SK-N-SH (cell line): ENCODE measurements around the gene KLHDC8A. TPM values are rescaled to one million over a fixed set of nuclear protein-coding genes. Genes with fewer than 3 reads are reported as not detected.

ENCODE experiments used
- CTCF ChIA-PET: fragments of 300-600, 350-600 bp; formaldehyde crosslinking; extraction: SDS; loops from one replicate; lab custom pipeline; 2021; lab: Yijun Ruan, JAX
- POLR2A ChIA-PET: fragments of 350-600 bp; sonication (Branson Sonifier 250); formaldehyde crosslinking; extraction: SDS; loops from one replicate; lab custom pipeline; 2020; ENCODE audit warnings: antibody characterized with exemption, inconsistent platforms; lab: Yijun Ruan, JAX
- DNase-seq: peaks from one replicate; pipeline ENCODE4 v3.0.0; 2012
- H2AFZ ChIP-seq: fragments of 200-600 bp; sonication (generic); 2 replicates; pipeline ENCODE4 v1.8.1; 2016; ENCODE audit warnings: antibody characterized with exemption, mild to moderate bottlenecking, low read depth
- H3F3A ChIP-seq: fragments of 200-600 bp; sonication (generic); replicated peaks from 2 replicates; pipeline ENCODE3; 2016; ENCODE audit warnings: antibody characterized with exemption, mild to moderate bottlenecking; ENCODE audit not compliant: insufficient read depth
- H3K27ac ChIP-seq, 2 experiments: fragments of 200-500 bp in 1 of 2; fragments of 200-600 bp in 1 of 2; sonication (Bioruptor generic) in 1 of 2; sonication (generic), shearing (Covaris generic) in 1 of 2; 2 replicates each; pipeline versions ENCODE4 v1.5.1 to v1.6.1; 2014 to 2016; ENCODE audit warnings: low read depth in 2 of 2, inconsistent platforms in 1 of 2, low read length in 1 of 2, mild to moderate bottlenecking in 1 of 2, mixed read lengths in 1 of 2
- H3K27me3 ChIP-seq: fragments of 200-600 bp; sonication (generic), shearing (Covaris generic); 2 replicates; pipeline ENCODE4 v1.6.1; 2016; ENCODE audit warnings: mixed run types; ENCODE audit not compliant: insufficient read depth
- H3K36me3 ChIP-seq, 2 experiments: fragments of 200-500 bp in 1 of 2; fragments of 200-600 bp in 1 of 2; sonication (Bioruptor generic) in 1 of 2; sonication (generic) in 1 of 2; replicated peaks in 1 of 2; 2 replicates each; pipeline versions ENCODE3 to v1.5.1; 2014 to 2016; ENCODE audit warnings: low read length in 1 of 2, mild to moderate bottlenecking in 1 of 2; ENCODE audit not compliant: insufficient read depth in 2 of 2, control insufficient read depth in 1 of 2
- H3K4me1 ChIP-seq, 2 experiments: fragments of 200-500 bp in 1 of 2; fragments of 200-600 bp in 1 of 2; sonication (Bioruptor generic) in 1 of 2; sonication (generic), shearing (Covaris generic) in 1 of 2; 2 replicates each; pipeline versions ENCODE4 v1.5.1 to v1.6.1; 2014 to 2016; ENCODE audit warnings: low read depth in 1 of 2, low read length in 1 of 2, mixed run types in 1 of 2; ENCODE audit not compliant: insufficient read depth in 2 of 2, control insufficient read depth in 1 of 2
- H3K4me2 ChIP-seq: fragments of 200-600 bp; sonication (generic), shearing (Covaris generic); 2 replicates; pipeline ENCODE4 v1.6.1; 2017; ENCODE audit warnings: mixed run types
- H3K4me3 ChIP-seq, 2 experiments: fragments of 200-500 bp in 1 of 2; fragments of 200-600 bp in 1 of 2; sonication (Bioruptor generic) in 1 of 2; sonication (generic), shearing (Covaris generic) in 1 of 2; 2 replicates each; pipeline versions ENCODE4 v1.5.1 to v1.8.1; 2014 to 2016; ENCODE audit warnings: low read depth in 2 of 2, inconsistent platforms in 1 of 2, low read length in 1 of 2, mild to moderate bottlenecking in 1 of 2, mixed read lengths in 1 of 2, moderate library complexity in 1 of 2
- H3K79me2 ChIP-seq: fragments of 200-600 bp; sonication (generic); 2 replicates; pipeline ENCODE4 v1.8.1; 2017; ENCODE audit warnings: mild to moderate bottlenecking; ENCODE audit not compliant: insufficient read depth
- H3K9ac ChIP-seq: fragments of 200-600 bp; sonication (generic); 2 replicates; pipeline ENCODE4 v1.6.1; 2017; ENCODE audit warnings: mixed run types
- H3K9me2 ChIP-seq: fragments of 200-600 bp; sonication (generic); 2 replicates; pipeline ENCODE4 v1.6.1; 2017; ENCODE audit warnings: mixed run types
- H3K9me3 ChIP-seq: fragments of 200-600 bp; sonication (generic); 2 replicates; pipeline ENCODE4 v1.6.1; 2017; ENCODE audit warnings: mixed run types, mild to moderate bottlenecking, moderate library complexity
- H4K20me1 ChIP-seq: fragments of 200-600 bp; sonication (generic); 2 replicates; pipeline ENCODE4 v1.6.1; 2017; ENCODE audit warnings: mild to moderate bottlenecking, mixed run types; ENCODE audit not compliant: insufficient read depth
- CTCF ChIP-seq: fragments of 200-600 bp; sonication (generic); IDR thresholded peaks from 2 replicates; pipeline ENCODE4 v1.6.1; 2017; ENCODE audit warnings: antibody characterized with exemption, mild to moderate bottlenecking, moderate library complexity
- EP300 ChIP-seq, 2 experiments: IDR thresholded peaks; 2 replicates each; pipeline versions ENCODE4 v1.4.0 to v1.6.1; 2012; ENCODE audit warnings: borderline replicate concordance in 1 of 2, low read depth in 1 of 2, low read length in 1 of 2
- FOSL2 ChIP-seq: IDR thresholded peaks from 2 replicates; pipeline ENCODE4 v1.4.0; 2012; ENCODE audit warnings: low read depth, mild to moderate bottlenecking, moderate library complexity, borderline replicate concordance
- FOXJ3 ChIP-seq: sonication (generic); formaldehyde crosslinking; IDR thresholded peaks from 2 replicates; pipeline ENCODE4 v1.5.1; 2020; ENCODE audit warnings: mild to moderate bottlenecking, missing genetic modification reagents
- FOXM1 ChIP-seq: IDR thresholded peaks from 2 replicates; pipeline ENCODE4 v1.4.0; 2012; ENCODE audit warnings: low read depth, mild to moderate bottlenecking
- GABPA ChIP-seq: IDR thresholded peaks from 2 replicates; pipeline ENCODE4 v1.4.0; 2012; ENCODE audit warnings: low read depth, mild to moderate bottlenecking
- GATA2 ChIP-seq: sonication (generic); formaldehyde crosslinking; IDR thresholded peaks from 2 replicates; pipeline ENCODE4 v1.5.0; 2020; ENCODE audit warnings: mild to moderate bottlenecking, missing genetic modification reagents
- MAX ChIP-seq: IDR thresholded peaks from 2 replicates; pipeline ENCODE4 v1.4.0; 2012; ENCODE audit warnings: low read depth
- RAD21 ChIP-seq: IDR thresholded peaks from 2 replicates; pipeline ENCODE4 v1.6.1; 2012; ENCODE audit warnings: mild to moderate bottlenecking, low read length
- RCOR1 ChIP-seq: fragments of 150-350 bp; IDR thresholded peaks from 2 replicates; pipeline ENCODE4 v1.6.1; 2017; ENCODE audit warnings: antibody characterized with exemption, low read length
- RXRA ChIP-seq: IDR thresholded peaks from 2 replicates; pipeline ENCODE4 v1.4.0; 2012; ENCODE audit warnings: low read depth, mild to moderate bottlenecking, borderline replicate concordance
- SIN3A ChIP-seq: IDR thresholded peaks from 2 replicates; pipeline ENCODE4 v1.6.1; 2012; ENCODE audit warnings: low read depth, mild to moderate bottlenecking, low read length, moderate library complexity, borderline replicate concordance
- SMC3 ChIP-seq: IDR thresholded peaks from 2 replicates; pipeline ENCODE4 v1.6.1; 2012; ENCODE audit warnings: low read depth, low read length, improper control_type of control experiment
- TEAD4 ChIP-seq: IDR thresholded peaks from 2 replicates; pipeline ENCODE4 v1.4.0; 2012; ENCODE audit warnings: mild to moderate bottlenecking, borderline replicate concordance; ENCODE audit not compliant: insufficient read depth
- USF2 ChIP-seq: fragments of 150-350 bp; IDR thresholded peaks from 2 replicates; pipeline ENCODE4 v1.6.1; 2017; ENCODE audit warnings: antibody characterized with exemption, low read length, low read depth, borderline replicate concordance
- WGBS: methylation state at CpG from one replicate; pipeline ENCODE4 v1.1.6; 2017; ENCODE audit warnings: low lambda C conversion rate; 5-methylcytosine and 5-hydroxymethylcytosine counted together
- polyA plus RNA-seq, 3 experiments: library from polyadenylated mRNA; depleted of rRNA; stranded (reverse); fragments of >200 nt; gene quantifications; 2 replicates each; pipeline ENCODE4 v1.2.3, GENCODE V29; 2012

The KLHDC8A gene
- polyA plus RNA-seq, 1 of the 3 experiments (the other 2 are of a cell fraction), result 0.02 TPM

GRCh38 chr1:205301842-205302588 lies 54.7 kb downstream of the KLHDC8A start:
- peaks cover 12 to 18% of the 10 kb centered on the region in 2 experiments for H3K36me3 ChIP-seq
- no peaks in the 10 kb centered on the region for H3K27me3 ChIP-seq
- H3K4me2 ChIP-seq, result peak overlapping the region; percentile 30; the same call in 1 of the 2 replicates
- no peaks in the 10 kb centered on the region for H3K9me3 ChIP-seq
- no peak for DNase-seq
- H3K79me2 ChIP-seq, result peaks cover 13% of the 10 kb centered on the region; the same call in 1 of the 2 replicates
- POLR2A ChIA-PET, result no interaction called here
- peaks cover 4 to 41% of the 10 kb centered on the region in 2 experiments; a peak in 3 of 4 replicates for H3K4me1 ChIP-seq
- CTCF ChIA-PET, result interaction anchor here (0.6 to 46.8 kb wide), 3 partner anchors 30 to 377 kb away, joined by 3 to 1368 read pairs (median 6); no protein-coding TSS in a partner anchor
- no peak overlapping the region for H3K4me3 ChIP-seq
- peak overlapping the region; percentile 36 to 97; a peak in 3 of 4 replicates for H3K27ac ChIP-seq
- H3F3A ChIP-seq, result peaks cover 35% of the 10 kb centered on the region
- no peaks in the 10 kb centered on the region for H3K9me2 ChIP-seq
- H2AFZ ChIP-seq, result no peak overlapping the region
- 68% methylated on average over 6 of the region's 6 CpGs for WGBS
- peak overlapping the region; percentile 67 for H3K9ac ChIP-seq
- H4K20me1 ChIP-seq, result no peaks in the 10 kb centered on the region
- TF ChIP-seq USF2, result no peak
- TF ChIP-seq CTCF, result no peak
- TF ChIP-seq RXRA, result no peak
- TF ChIP-seq FOXM1, result no peak
- TF ChIP-seq GABPA, result no peak
- TF ChIP-seq FOSL2, result no peak
- TF ChIP-seq SIN3A, result no peak
- no peak for TF ChIP-seq RCOR1
- TF ChIP-seq SMC3, result no peak
- no peak for TF ChIP-seq FOXJ3 (CRISPR knock-in tag)
- no peak for TF ChIP-seq MAX
- no peak for TF ChIP-seq EP300 (IDR thresholded peaks at IDR 0.05; ENCODE audit: borderline replicate concordance in 1 of 2, low read depth in 1 of 2, low read length in 1 of 2)
- TF ChIP-seq TEAD4, result no peak
- no peak for TF ChIP-seq GATA2 (CRISPR knock-in tag)
- TF ChIP-seq RAD21, result no peak
